SIG-M5 treated with dmso at 0.1 percent for 504 hours (cell line): Measurements from ENCODE around the gene EXOC3.

Experiments
- DNase-seq: peaks from one replicate; lab custom pipeline; 2025; ENCODE audit not compliant: unreplicated experiment; lab: John Stamatoyannopoulos, UW

EXOC3 gene

GRCh38 chr5:424301-425110 lies 18.5 kb upstream of the EXOC3 start:
- DNase-seq, result peak; percentile 68

- DNase-seq, result no peak
These were observed 17.3 kb upstream of the EXOC3 start for GRCh38 chr5:425714-426113.

GRCh38 chr5:426392-426976 lies 16.5 kb upstream of the EXOC3 start:
- DNase-seq, result no peak

- no peak for DNase-seq
These were observed 15.4 kb upstream of the EXOC3 start for GRCh38 chr5:427415-428087.

GRCh38 chr5:428219-428618 lies 14.8 kb upstream of the EXOC3 start:
- no peak for DNase-seq

GRCh38 chr5:428754-429452 lies 14.1 kb upstream of the EXOC3 start:
- no peak for DNase-seq

GRCh38 chr5:429453-430188 lies 13.4 kb upstream of the EXOC3 start:
- no peak for DNase-seq

GRCh38 chr5:430214-430925 lies 12.6 kb upstream of the EXOC3 start:
- DNase-seq, result no peak

GRCh38 chr5:431001-431710 lies 11.8 kb upstream of the EXOC3 start:
- no peak for DNase-seq

GRCh38 chr5:431711-432050 lies 11.3 kb upstream of the EXOC3 start:
- no peak for DNase-seq

- no peak for DNase-seq
These were observed 10.6 kb upstream of the EXOC3 start for GRCh38 chr5:432201-432927.

GRCh38 chr5:432928-433791 lies 9.8 kb upstream of the EXOC3 start:
- no peak for DNase-seq

- DNase-seq, result no peak
These were observed 9.1 kb upstream of the EXOC3 start for GRCh38 chr5:433836-434235.

- DNase-seq, result no peak
These were observed 8.4 kb upstream of the EXOC3 start for GRCh38 chr5:434443-435146.

- DNase-seq, result no peak
These were observed 7.7 kb upstream of the EXOC3 start for GRCh38 chr5:435156-435790.

- DNase-seq, result peak; percentile 37
These were observed 6.9 kb upstream of the EXOC3 start for GRCh38 chr5:435961-436640.

- no peak for DNase-seq
These were observed 6.4 kb upstream of the EXOC3 start for GRCh38 chr5:436641-436975.
